Kidney glomerular epithelial cell (primary cell): ENCODE data around the gene PTPRB.
A peak's percentile ranks its signal among the peaks of the same experiment; 100 is the strongest.

ENCODE experiments used
- DNase-seq: peaks from one replicate; lab custom pipeline; 2025; lab: John Stamatoyannopoulos, UW

PTPRB gene

GRCh38 chr12:70643939-70644338 lies 6.7 kb upstream of the PTPRB start:
- no peak for DNase-seq

- no peak for DNase-seq
Measured at GRCh38 chr12:70641691-70642090, 4.5 kb upstream of the PTPRB start.

GRCh38 chr12:70640901-70641300 lies 3.7 kb upstream of the PTPRB start:
- DNase-seq = no peak

- no peak for DNase-seq
Measured at GRCh38 chr12:70639535-70639934, 2.3 kb upstream of the PTPRB start.

- DNase-seq = peak; percentile 57
Measured at GRCh38 chr12:70638639-70639360, 1.6 kb upstream of the PTPRB start.

GRCh38 chr12:70635755-70636154 lies 1.5 kb downstream of the PTPRB start:
- DNase-seq = no peak

- peak; percentile 34 for DNase-seq
Measured at GRCh38 chr12:70628701-70629480, 8.3 kb downstream of the PTPRB start.

GRCh38 chr12:70627677-70628076 lies 9.6 kb downstream of the PTPRB start:
- DNase-seq = no peak

- DNase-seq = no peak
Measured at GRCh38 chr12:70626180-70626579, 11.0 kb downstream of the PTPRB start.

GRCh38 chr12:70619471-70620152 lies 17.6 kb downstream of the PTPRB start:
- no peak for DNase-seq

GRCh38 chr12:70618371-70618770 lies 18.9 kb downstream of the PTPRB start:
- no peak for DNase-seq

GRCh38 chr12:70617450-70617849 lies 19.8 kb downstream of the PTPRB start:
- no peak for DNase-seq

- DNase-seq = no peak
Measured at GRCh38 chr12:70615174-70615866, 21.9 kb downstream of the PTPRB start.

- no peak for DNase-seq
Measured at GRCh38 chr12:70609739-70610491, 27.3 kb downstream of the PTPRB start.

GRCh38 chr12:70609203-70609602 lies 28.0 kb downstream of the PTPRB start:
- no peak for DNase-seq

- DNase-seq = no peak
Measured at GRCh38 chr12:70608184-70608583, 29.0 kb downstream of the PTPRB start.

GRCh38 chr12:70607107-70607506 lies 30.1 kb downstream of the PTPRB start:
- no peak for DNase-seq

- peak; percentile 9 for DNase-seq
Measured at GRCh38 chr12:70605976-70606375, 31.3 kb downstream of the PTPRB start.

- no peak for DNase-seq
Measured at GRCh38 chr12:70604662-70605061, 32.6 kb downstream of the PTPRB start.

GRCh38 chr12:70603044-70603443 lies 34.2 kb downstream of the PTPRB start:
- peak; percentile 60 for DNase-seq

- DNase-seq = no peak
Measured at GRCh38 chr12:70598467-70599193, 38.6 kb downstream of the PTPRB start.
